Activated CD4-positive, alpha-beta T cell treated with anti-CD3 and anti-CD28 coated beads, Interleukin-2, amount 50 U/mL, for 1 hour (primary cell): Measurements from ENCODE around the gene MYEOV.

ENCODE experiments used
- DNase-seq: peaks from one replicate; pipeline ENCODE4 v3.0.0-alpha.2; 2020

The MYEOV gene

DNA sequence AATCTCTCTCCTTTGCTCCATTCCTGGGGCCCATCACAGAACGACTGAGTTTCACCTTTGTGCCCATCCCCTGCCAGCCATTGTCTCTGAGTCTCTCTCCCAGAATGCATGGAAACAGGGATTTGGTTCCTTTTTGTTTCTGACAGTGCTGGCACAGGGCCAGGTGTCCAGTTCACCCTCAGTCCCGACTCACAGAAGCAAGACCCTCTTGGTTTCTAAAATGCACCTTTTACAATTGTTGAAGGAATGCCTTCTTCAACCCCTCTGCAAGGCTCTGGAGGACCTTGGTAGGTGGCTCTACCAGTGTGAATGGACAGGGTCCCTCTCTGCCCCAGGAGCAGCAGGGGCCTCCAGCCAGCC, 5.1 kb upstream of the MYEOV start:
- no peak for DNase-seq

DNA sequence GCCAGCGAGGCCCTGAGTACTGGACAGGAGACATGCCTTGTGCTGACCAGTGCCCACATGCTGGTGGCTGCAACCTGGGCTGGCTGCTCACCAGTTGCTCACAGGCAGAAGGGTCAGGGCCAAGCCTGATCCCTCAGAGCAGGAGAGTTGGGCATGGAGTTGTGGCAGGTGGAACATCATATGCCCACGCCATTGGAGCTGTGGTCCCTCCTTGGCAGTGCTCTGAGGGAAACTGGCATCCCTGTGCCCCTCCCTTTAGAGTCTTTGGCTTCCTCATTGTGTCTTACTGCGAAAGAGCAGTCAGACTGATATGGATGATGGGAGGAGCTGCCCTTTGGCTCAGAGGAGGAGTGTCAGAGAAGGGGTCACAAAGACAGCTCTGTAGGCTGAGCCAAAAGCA, 3.1 kb upstream of the MYEOV start:
- DNase-seq = no peak

- no peak for DNase-seq
Observed at GRCh38 chr11:69291459-69292110, 2.4 kb upstream of the MYEOV start.

GRCh38 chr11:69292221-69292648, 1.7 kb upstream of the MYEOV start:
- DNase-seq = peak; percentile 58

- no peak for DNase-seq
Observed at GRCh38 chr11:69293087-69293486, 868 bp upstream of the MYEOV start.

- no peak for DNase-seq
Observed at GRCh38 chr11:69294571-69295078, 670 bp downstream of the MYEOV start.

DNA sequence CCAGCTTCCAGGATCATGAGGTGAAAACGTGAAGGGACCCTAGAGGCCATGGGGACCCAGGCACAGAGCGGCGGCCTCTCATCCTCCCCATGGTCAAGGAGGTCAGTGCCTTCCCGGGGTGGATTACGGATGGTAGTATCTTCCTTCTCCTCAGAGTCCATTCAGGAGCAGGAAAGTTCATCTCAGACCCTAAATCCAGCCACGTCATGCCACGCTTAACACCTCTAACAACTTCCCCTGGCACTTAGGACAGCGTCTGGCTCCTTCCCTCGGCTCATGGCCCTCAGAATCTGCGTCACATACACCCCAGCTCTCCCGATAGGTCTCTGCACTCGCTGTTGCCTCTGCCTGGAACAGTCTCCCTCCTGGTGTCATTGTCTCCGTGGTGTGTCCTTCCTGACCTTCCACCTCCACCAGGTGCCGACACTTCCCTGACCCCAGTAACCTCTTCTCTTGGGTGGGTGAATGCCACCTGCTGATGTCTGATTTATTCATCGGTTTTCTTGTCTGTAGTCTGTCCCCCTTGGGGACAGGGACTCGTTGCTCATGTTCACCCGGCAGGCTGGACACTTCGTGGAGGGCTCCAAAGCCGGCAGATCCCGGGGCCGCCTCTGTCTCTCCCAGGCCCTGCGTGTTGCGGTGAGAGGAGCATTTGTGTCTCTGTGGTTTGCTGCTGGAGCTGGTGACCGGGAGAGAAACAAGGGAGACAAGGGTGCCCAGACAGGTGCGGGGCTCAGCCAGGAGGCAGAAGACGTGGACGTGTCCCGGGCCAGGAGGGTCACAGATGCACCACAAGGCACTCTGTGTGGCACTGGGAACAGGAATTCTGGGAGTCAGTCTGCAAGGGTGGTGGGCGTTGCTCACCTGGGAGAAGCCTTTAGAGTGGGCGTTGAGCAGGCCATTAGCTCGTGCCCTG, 1.4 kb downstream of the MYEOV start:
- DNase-seq = no peak

DNA sequence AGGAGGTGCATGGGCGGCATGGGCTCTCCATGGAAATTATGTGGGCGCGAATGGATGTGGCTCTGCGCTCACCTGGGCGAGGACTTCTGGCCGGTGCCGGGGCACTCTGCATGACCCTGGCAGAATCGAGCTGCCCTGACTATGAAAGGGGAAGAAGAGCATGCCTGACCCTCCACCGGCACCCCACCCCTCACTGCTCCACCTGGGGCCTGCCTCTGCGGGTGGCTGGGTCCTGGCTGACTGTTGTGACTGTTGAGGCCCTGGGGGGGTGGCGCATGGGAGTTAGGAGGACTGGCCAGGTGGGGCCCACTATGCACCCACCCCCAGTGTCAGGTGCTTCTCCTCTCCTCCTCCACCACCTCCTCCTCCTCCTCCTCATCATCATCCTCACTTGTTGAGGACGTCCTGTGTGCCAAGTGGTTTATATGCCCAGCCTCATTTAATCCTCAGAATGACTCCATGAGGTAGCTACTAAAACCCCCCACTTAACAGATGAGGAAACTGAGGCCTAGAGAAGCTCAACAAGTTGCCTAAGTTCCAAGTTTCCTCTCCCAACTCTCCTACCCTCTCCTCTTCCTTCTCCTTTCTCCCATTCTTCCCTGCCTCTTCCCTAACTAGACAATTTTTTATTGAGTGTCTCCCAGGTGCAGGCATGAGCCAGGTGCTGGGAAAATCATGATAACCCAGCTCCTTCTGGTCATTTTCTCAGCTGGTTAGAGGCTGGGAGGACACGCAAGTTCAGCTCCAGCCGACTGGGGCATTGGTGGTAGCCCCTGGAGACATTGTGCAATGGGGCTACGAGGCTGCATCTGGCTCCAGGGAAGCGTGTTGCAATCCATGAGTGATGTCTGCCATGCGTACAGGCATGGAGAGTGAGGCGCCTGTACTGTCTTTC, 2.3 kb downstream of the MYEOV start:
- no peak for DNase-seq

- DNase-seq = peak; percentile 72
Observed at GRCh38 chr11:69296890-69297786, 3.2 kb downstream of the MYEOV start.

GRCh38 chr11:69297787-69298266, 3.9 kb downstream of the MYEOV start:
- peak; percentile 20 for DNase-seq

GRCh38 chr11:69298267-69299022, 4.5 kb downstream of the MYEOV start:
- DNase-seq = no peak

DNA sequence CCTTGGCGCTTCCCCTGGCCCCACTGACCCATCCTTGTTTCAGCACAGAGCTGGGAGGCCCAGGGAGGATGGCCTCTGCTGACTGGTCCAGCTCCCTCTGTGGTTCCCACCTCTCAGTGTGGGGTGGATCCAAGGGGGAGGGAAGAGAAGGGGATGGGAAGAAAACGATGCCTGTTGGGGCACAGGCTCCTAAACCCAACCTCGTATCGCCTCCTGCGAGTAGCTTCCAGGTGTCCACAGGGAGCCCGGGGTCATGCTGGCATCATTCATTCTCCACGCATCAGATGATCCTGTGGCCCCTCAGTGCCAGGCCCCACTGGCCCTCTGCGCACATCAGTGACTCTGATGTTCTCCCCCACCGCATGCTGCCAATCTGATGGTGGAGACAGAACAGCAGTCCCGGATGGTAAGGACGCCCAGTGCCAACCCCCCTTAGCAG, 5.1 kb downstream of the MYEOV start:
- DNase-seq = no peak

- no peak for DNase-seq
Observed at GRCh38 chr11:69299572-69299971, 5.6 kb downstream of the MYEOV start.

DNA sequence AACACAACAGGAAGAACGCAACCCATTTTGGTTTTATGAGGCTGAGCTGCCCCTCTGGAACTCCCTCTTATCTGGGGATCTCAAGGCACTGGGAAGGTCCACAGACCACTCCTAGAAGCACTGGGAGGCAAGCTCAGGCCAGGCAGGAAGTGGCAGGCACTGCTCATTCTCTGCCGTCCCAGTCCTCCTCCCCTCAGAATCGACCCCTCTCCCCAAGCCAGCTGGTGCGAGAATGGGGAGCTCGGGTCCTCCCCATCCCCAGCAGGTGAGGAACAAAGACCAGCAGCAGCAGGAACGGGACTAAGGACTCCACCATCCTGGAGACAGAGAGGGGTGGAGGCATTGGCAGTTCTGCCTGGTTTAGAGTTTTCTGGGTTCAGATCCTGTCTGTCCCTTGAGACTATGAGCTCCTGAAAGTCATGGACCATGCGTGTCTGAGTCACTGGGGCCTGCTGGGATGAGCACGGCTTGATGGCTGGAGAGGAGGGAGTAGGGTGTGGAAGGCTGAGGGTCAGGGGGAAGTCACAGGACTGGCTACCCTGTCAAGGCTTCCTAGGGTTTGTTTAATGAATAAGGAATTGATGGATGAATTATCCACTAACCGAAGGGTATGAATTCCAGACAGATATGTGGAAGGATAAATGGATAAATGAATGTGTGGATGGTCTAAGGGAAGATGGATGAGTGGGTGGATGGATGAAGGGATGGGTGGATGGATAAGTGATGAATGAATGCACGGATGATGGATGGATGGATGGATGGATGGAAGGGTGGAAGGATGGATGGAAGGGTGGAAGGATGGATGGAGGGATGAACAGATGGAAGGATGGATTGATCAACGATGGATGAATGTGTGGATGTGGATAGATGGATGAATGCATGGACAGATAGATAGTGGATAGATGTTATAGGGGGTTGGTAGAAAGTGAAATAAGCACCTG, 6.4 kb downstream of the MYEOV start:
- DNase-seq = no peak

DNA sequence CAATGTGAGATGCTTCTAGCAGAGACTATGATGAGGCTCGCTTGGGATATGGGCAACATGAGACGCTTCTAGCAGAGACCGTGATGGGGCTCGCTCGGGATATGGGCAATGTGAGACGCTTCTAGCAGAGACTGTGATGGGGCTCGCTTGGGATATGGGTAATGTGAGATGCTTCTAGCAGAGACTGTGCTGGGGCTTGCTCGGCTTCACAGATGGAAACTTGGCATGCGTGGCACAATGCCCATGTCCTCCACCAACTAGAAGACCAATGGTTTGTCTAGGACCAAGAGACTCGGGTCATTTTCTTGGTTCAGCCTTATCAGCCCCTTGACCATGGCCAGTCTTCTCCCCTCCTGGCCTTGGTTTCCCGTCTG, 7.1 kb downstream of the MYEOV start:
- no peak for DNase-seq

DNA sequence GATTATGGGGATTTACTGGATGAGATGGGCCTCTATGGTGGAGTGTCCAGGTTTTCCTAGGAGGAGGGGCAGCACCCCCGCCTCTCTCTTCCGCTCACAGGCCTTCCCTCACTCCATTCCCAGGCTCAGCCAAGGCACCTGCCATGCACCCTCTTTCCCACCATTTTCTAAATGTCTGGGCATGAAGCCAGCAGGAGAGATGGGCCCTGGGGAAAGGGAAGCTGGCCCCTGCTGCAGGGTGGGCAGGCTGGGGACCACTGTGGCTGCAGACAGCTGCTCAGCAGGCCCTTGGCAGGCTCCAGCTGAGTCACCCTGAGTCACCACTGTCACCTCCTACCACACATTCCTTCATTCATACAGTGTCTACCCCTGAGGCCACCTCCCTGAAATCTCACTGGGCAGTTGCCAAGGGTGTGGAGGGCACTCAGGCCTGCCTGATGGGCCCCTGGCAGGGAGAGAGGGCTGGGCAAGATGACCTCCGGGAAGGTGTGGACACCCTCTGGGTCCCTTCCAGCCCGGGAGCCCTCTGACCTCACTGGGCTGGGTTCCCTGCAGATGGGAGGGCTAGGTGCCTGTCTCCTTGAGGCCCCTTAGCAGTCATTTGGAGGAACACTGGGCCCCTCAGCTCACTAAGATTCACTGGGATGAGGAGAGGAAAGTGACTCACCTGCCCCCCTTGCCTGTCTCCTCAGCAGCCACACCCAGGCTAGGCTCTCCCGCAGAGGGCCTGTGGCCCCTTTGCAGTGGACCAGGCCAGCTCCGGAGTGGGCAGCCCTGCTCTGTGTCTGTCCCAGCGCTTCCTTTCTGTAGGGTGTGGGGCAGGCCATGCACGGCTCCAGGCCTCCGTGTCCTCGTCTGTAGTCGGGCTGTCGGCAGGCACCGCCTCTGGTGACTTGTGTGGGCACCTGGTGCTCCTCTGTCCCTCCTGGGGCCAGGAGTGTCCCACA, 7.8 kb downstream of the MYEOV start:
- no peak for DNase-seq

GRCh38 chr11:69302447-69303020, 8.6 kb downstream of the MYEOV start:
- no peak for DNase-seq

GRCh38 chr11:69303427-69303826, 9.5 kb downstream of the MYEOV start:
- DNase-seq = no peak
